ENCODE data around the gene THOC6. TPM values are rescaled to one million over a fixed set of nuclear protein-coding genes. Genes with fewer than 3 reads are reported as not detected.

The THOC6 gene
- total RNA-seq, 1 donor from 2014 or later: 17.0 TPM

DNA sequence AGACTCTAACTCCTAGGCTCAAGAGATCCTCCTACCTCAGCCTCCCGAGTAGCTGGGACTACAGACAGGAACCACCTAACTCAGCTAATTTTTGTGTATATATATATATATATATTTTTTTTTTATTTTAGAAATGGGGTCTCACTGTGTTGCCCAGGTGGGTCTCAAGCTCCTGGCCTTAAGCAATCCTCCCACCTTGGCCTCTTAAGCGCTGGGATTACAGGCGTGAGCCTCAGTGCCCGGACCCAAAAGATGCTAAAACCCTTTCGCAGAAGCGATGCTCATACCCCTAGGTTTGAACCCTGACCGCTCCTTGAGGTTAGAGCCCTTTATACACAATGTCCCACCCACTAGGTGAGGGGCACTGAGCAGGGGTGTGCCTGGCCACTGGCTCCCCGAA lies 13.3 kb upstream of the THOC6 start:
- peaks cover 12% of the 10 kb centered on the region for H3K27me3 ChIP-seq (ENCODE audit: control insufficient read depth, insufficient read depth, low read length)
- TF ChIP-seq CTCF (IDR thresholded peaks at IDR 0.05; ENCODE audit: insufficient read depth, low read length, poor library complexity, severe bottlenecking): no peak
- H3K36me3 ChIP-seq (ENCODE audit: control insufficient read depth, insufficient read depth, low read length): no peaks in the 10 kb centered on the region

GRCh38 chr16:3012246-3012645 lies 11.6 kb upstream of the THOC6 start:
- Histone ChIP-seq H3K36me3 (ENCODE audit: control insufficient read depth, insufficient read depth, low read length) (no peaks in the 10 kb centered on the region), H3K27me3 (ENCODE audit: control insufficient read depth, insufficient read depth, low read length) (peaks cover 12% of the 10 kb centered on the region), H3K4me3 (ENCODE audit: low read depth, low read length) (no peak overlapping the region)
- DNase-seq (ENCODE audit: low read depth): no peak
- TF ChIP-seq CTCF (IDR thresholded peaks at IDR 0.05; ENCODE audit: insufficient read depth, low read length, poor library complexity, severe bottlenecking): no peak

More for the DNA sequence above, 13.3 kb upstream of the THOC6 start:
- no peak overlapping the region for H3K4me3 ChIP-seq (ENCODE audit: low read depth, low read length)
- no peak for DNase-seq (ENCODE audit: low read depth)

DNA sequence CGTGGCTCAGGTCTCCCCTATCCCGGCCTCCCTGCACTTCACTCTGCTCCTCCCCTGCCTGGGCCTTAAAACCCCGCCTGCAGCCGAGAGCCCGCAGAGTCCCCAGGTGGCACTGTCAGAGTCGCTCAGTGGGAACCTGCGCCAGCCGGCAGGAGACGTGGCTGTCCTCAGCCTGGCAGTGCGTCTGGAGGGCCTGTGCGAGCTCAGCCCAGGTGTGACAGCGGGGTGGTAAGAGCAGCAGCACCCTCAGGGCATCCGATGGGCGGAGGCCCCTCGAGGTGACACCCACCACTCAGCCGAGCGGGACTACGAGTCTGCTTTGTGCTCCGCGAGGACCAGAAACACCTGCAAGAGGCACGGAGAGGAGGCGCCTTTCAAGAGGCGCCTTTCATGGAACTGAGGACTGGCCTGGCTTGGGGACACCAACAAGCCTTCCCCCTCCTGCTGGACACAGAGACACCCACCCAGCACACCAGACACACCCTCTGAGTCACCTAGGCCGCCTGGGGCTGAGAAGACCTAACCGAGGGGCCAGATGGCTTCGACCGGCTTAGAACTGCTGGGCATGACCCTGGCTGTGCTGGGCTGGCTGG lies 10.9 kb upstream of the THOC6 start, which contains the start of gene CLDN9:
Gene CLDN9 (plus strand): TSS at position 96 of the 593 bp plus-strand sequence. CDS start 440 bp downstream, at position 536.
- H3K4me3 ChIP-seq (ENCODE audit: low read depth, low read length): no peak within 1 kb of the TSS
- peaks cover 12% of the 10 kb centered on the region for H3K27me3 ChIP-seq (ENCODE audit: control insufficient read depth, insufficient read depth, low read length)
- no peak for DNase-seq (ENCODE audit: low read depth)
- TF ChIP-seq CTCF (IDR thresholded peaks at IDR 0.05; ENCODE audit: insufficient read depth, low read length, poor library complexity, severe bottlenecking): no peak
- no peaks in the 10 kb centered on the region for H3K36me3 ChIP-seq (ENCODE audit: control insufficient read depth, insufficient read depth, low read length)

DNA sequence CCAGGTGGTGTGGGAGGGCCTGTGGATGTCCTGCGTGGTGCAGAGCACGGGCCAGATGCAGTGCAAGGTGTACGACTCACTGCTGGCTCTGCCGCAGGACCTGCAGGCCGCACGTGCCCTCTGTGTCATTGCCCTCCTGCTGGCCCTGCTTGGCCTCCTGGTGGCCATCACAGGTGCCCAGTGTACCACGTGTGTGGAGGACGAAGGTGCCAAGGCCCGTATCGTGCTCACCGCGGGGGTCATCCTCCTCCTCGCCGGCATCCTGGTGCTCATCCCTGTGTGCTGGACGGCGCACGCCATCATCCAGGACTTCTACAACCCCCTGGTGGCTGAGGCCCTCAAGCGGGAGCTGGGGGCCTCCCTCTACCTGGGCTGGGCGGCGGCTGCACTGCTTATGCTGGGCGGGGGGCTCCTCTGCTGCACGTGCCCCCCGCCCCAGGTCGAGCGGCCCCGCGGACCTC lies 10.3 kb upstream of the THOC6 start:
- Histone ChIP-seq H3K27me3 (ENCODE audit: control insufficient read depth, insufficient read depth, low read length) (peaks cover 12% of the 10 kb centered on the region), H3K4me3 (ENCODE audit: low read depth, low read length) (no peak overlapping the region), H3K36me3 (ENCODE audit: control insufficient read depth, insufficient read depth, low read length) (no peaks in the 10 kb centered on the region)
- DNase-seq (ENCODE audit: low read depth): no peak
- TF ChIP-seq CTCF (IDR thresholded peaks at IDR 0.05; ENCODE audit: insufficient read depth, low read length, poor library complexity, severe bottlenecking): no peak

GRCh38 chr16:3013998-3014690 lies 9.7 kb upstream of the THOC6 start:
- Histone ChIP-seq H3K36me3 (ENCODE audit: control insufficient read depth, insufficient read depth, low read length) (no peaks in the 10 kb centered on the region), H3K27me3 (ENCODE audit: control insufficient read depth, insufficient read depth, low read length) (peaks cover 12% of the 10 kb centered on the region), H3K4me3 (ENCODE audit: low read depth, low read length) (no peak overlapping the region)
- DNase-seq (ENCODE audit: low read depth): no peak
- no peak for TF ChIP-seq CTCF (IDR thresholded peaks at IDR 0.05; ENCODE audit: insufficient read depth, low read length, poor library complexity, severe bottlenecking)

All from kidney epithelial cell (primary cell).